Keratinocyte (primary cell): ENCODE data around the gene SLK. TPM values are rescaled to one million over a fixed set of nuclear protein-coding genes. Genes with fewer than 3 reads are reported as not detected.

Source experiments
- DNase-seq: peaks from one replicate; pipeline ENCODE4 v3.0.0-alpha.2; 2011; ENCODE audit warnings: low read depth, missing footprints, low spot score
- FAIRE-seq: peaks from 2 replicates; lab custom pipeline; 2011; peaks lifted over from hg19 to GRCh38; lab: Jason Lieb, UNC
- H2AFZ ChIP-seq: 2 replicates; pipeline ENCODE4 v1.6.0; 2012; ENCODE audit warnings: low read length, control low read depth, inconsistent platforms; ENCODE audit not compliant: control insufficient read depth
- H3K27ac ChIP-seq: 2 replicates; pipeline ENCODE4 v1.5.1; 2011; ENCODE audit warnings: low read length; ENCODE audit not compliant: control insufficient read depth, insufficient read depth
- H3K27me3 ChIP-seq: 3 replicates; pipeline ENCODE4 v1.6.0; 2011; ENCODE audit warnings: low read length; ENCODE audit not compliant: control insufficient read depth, insufficient read depth; ENCODE audit errors: extremely low read depth
- H3K36me3 ChIP-seq, 2 experiments: 2 replicates in 1 of 2; 3 replicates in 1 of 2; pipeline ENCODE4 v1.5.1; 2011; ENCODE audit warnings: low read length in 2 of 2, mild to moderate bottlenecking in 1 of 2; ENCODE audit not compliant: control insufficient read depth in 2 of 2, insufficient read depth in 2 of 2; ENCODE audit errors: extremely low read depth in 1 of 2
- H3K4me1 ChIP-seq: 3 replicates; pipeline ENCODE4 v1.5.1; 2011; ENCODE audit warnings: low read length; ENCODE audit not compliant: control insufficient read depth, insufficient read depth; ENCODE audit errors: extremely low read depth
- H3K4me2 ChIP-seq: 3 replicates; pipeline ENCODE4 v1.6.0; 2011; ENCODE audit warnings: low read depth, low read length; ENCODE audit not compliant: control insufficient read depth, insufficient read depth; ENCODE audit errors: extremely low read depth
- H3K4me3 ChIP-seq, 3 experiments: fragments of 200-600 bp in 1 of 3; sonication (generic) in 1 of 3; 2 replicates in 2 of 3; 3 replicates in 1 of 3; pipeline ENCODE4 v1.5.1; 2011 to 2016; ENCODE audit warnings: low read length in 3 of 3, mild to moderate bottlenecking in 3 of 3, control low read depth in 2 of 3, inconsistent platforms in 1 of 3, low read depth in 1 of 3, mixed read lengths in 1 of 3, mixed run types in 1 of 3, moderate library complexity in 1 of 3; ENCODE audit not compliant: control insufficient read depth in 2 of 3, insufficient read depth in 2 of 3; ENCODE audit errors: extremely low read depth in 1 of 3
- H3K79me2 ChIP-seq: 2 replicates; pipeline ENCODE4 v1.6.0; 2012; ENCODE audit warnings: low read length; ENCODE audit not compliant: control insufficient read depth, insufficient read depth
- H3K9ac ChIP-seq: 3 replicates; pipeline ENCODE4 v1.6.0; 2011; ENCODE audit warnings: low read length; ENCODE audit not compliant: control insufficient read depth, insufficient read depth; ENCODE audit errors: extremely low read depth
- H3K9me1 ChIP-seq: 3 replicates; pipeline ENCODE4 v1.6.0; 2011; ENCODE audit warnings: low read length; ENCODE audit not compliant: control insufficient read depth, insufficient read depth; ENCODE audit errors: extremely low read depth
- H3K9me3 ChIP-seq: 2 replicates; pipeline ENCODE4 v1.5.1; 2012; ENCODE audit warnings: low read depth, low read length; ENCODE audit not compliant: control insufficient read depth
- H4K20me1 ChIP-seq: 3 replicates; pipeline ENCODE4 v1.6.0; 2011; ENCODE audit warnings: low read length; ENCODE audit not compliant: control insufficient read depth, insufficient read depth; ENCODE audit errors: extremely low read depth
- CTCF ChIP-seq, 3 experiments: IDR thresholded peaks in 1 of 3; conservative IDR thresholded peaks in 1 of 3; optimal IDR thresholded peaks in 1 of 3; 2 replicates in 2 of 3; 3 replicates in 1 of 3; pipeline versions ENCODE3 to v1.5.1; 2011; ENCODE audit warnings: low read length in 3 of 3, mild to moderate bottlenecking in 3 of 3, moderate library complexity in 2 of 3, control low read depth in 1 of 3, inconsistent platforms in 1 of 3; ENCODE audit not compliant: insufficient read depth in 2 of 3; ENCODE audit errors: extremely low read depth in 1 of 3
- EZH2 ChIP-seq: IDR thresholded peaks from one replicate; pipeline ENCODE4 v1.6.1; 2012; ENCODE audit warnings: inconsistent platforms, mild to moderate bottlenecking, low read length, moderate library complexity
- dilution Hi-C: fragments of 300-500 bp; cut with MboI; formaldehyde crosslinking; loops from one replicate; pipeline ENCODE4 v1.7.0; 2020; ENCODE audit warnings: low sequenced_read_pairs; ENCODE audit not compliant: extremely low pct_ligation_motif_present
- polyA plus RNA-seq, 5 experiments: library from polyadenylated mRNA; depleted of rRNA in 3 of 5; stranded (reverse) in 3 of 5; stranded (forward) in 1 of 5; unstranded in 1 of 5; fragments of >200 nt; gene quantifications; 1 replicate in 1 of 5; 2 replicates in 3 of 5; 3 replicates in 1 of 5; pipeline versions ENCODE4 v1.2.1 to v1.2.3, GENCODE V29; 2011 to 2012; ENCODE audit warnings: missing spikeins in 2 of 5, low read depth in 1 of 5, low replicate concordance in 1 of 5

The SLK gene
- polyA plus RNA-seq, 1 donor (not counting 4 experiments of a cell fraction or from before 2014, with no cell fraction given), result 36.7 TPM

DNA sequence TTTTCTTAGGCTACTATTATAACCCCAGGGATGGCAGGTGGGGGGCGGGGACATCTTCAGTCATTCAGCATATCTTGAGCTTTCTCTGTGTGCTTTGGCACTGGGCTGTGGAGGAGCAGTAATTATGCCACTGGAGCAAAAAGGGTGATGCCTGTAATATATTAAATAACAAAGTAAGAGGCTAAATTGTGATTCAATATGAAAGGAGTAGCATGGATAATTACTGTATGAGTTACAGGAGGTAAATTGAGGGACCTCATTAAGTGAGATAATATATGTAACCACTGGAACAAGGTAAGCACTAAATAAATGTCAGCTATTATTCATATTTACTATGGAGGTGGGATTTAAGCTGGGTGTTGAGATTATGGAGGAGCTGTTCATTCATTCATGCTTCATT, 45.7 kb upstream of the SLK start:
- Histone ChIP-seq H2AFZ (no peak overlapping the region), H3K36me3 (no peaks in the 10 kb centered on the region), H3K79me2 (peaks cover 10% of the 10 kb centered on the region), H4K20me1 (no peaks in the 10 kb centered on the region), H3K9ac (no peak overlapping the region), H3K9me1 (no peaks in the 10 kb centered on the region), H3K4me1 (peaks cover 35% of the 10 kb centered on the region), H3K9me3 (no peaks in the 10 kb centered on the region), H3K27ac (no peak overlapping the region), H3K4me3 (no peak overlapping the region), H3K4me2 (no peak overlapping the region), H3K27me3 (no peaks in the 10 kb centered on the region)
- dilution Hi-C loops, result no loop called here
- TF ChIP-seq EZH2 (no peak), CTCF (optimal IDR thresholded peaks at IDR 0.05 in 1 of 3, IDR thresholded peaks at IDR 0.05 in 1 of 3, conservative IDR thresholded peaks at IDR 0.05 in 1 of 3; ENCODE audit: extremely low read depth in 1 of 3, insufficient read depth in 2 of 3, low read length in 3 of 3) (no peak)
- DNase-seq (no peak), FAIRE-seq (no peak)

- Histone ChIP-seq H3K36me3 (no peaks in the 10 kb centered on the region), H2AFZ (no peak overlapping the region), H3K4me3 (no peak overlapping the region), H3K27ac (no peak overlapping the region), H3K4me1 (peaks cover 30% of the 10 kb centered on the region), H3K4me2 (no peak overlapping the region), H3K9ac (no peak overlapping the region), H3K79me2 (peaks cover 7% of the 10 kb centered on the region), H3K27me3 (no peaks in the 10 kb centered on the region), H3K9me3 (no peaks in the 10 kb centered on the region), H4K20me1 (no peaks in the 10 kb centered on the region), H3K9me1 (no peaks in the 10 kb centered on the region)
- TF ChIP-seq EZH2 (no peak), CTCF (optimal IDR thresholded peaks at IDR 0.05 in 1 of 3, IDR thresholded peaks at IDR 0.05 in 1 of 3, conservative IDR thresholded peaks at IDR 0.05 in 1 of 3; ENCODE audit: extremely low read depth in 1 of 3, insufficient read depth in 2 of 3, low read length in 3 of 3) (peak in 1 of 3 experiments; percentile 12)
- DNase-seq (no peak), FAIRE-seq (no peak)
- dilution Hi-C loops, result no loop called here
These were observed 45.2 kb upstream of the SLK start for GRCh38 chr10:103921750-103922195.
